Progenitor cell of endocrine pancreas (in vitro differentiated cells): ENCODE data around the gene GANC. TPM values are rescaled to one million over a fixed set of nuclear protein-coding genes. Genes with fewer than 3 reads are reported as not detected.
"Not testable (repeated sequence)": the region's sequence is repeated elsewhere in the genome, so short reads cannot be mapped to it uniquely, and the experiment has no call there.

Experiments used
- DNase-seq: peaks from one replicate; pipeline ENCODE4 v3.0.0; 2021; ENCODE audit warnings: low spot score; ENCODE audit not compliant: unreplicated experiment
- H3K27ac Mint-ChIP-seq: 2 replicates; pipeline ENCODE4 v1.8.0; 2021; ENCODE audit warnings: mild to moderate bottlenecking, moderate library complexity, mixed read lengths
- H3K27me3 Mint-ChIP-seq: 2 replicates; pipeline ENCODE4 v1.8.0; 2021; ENCODE audit warnings: mixed read lengths
- H3K36me3 Mint-ChIP-seq: 2 replicates; pipeline ENCODE4 v1.8.0; 2022; ENCODE audit warnings: mixed read lengths; ENCODE audit not compliant: insufficient read depth
- H3K4me1 Mint-ChIP-seq: 2 replicates; pipeline ENCODE4 v1.8.0; 2021; ENCODE audit warnings: low read depth, mixed read lengths
- H3K4me3 Mint-ChIP-seq: 2 replicates; pipeline ENCODE4 v1.8.0; 2021; ENCODE audit warnings: low read depth, mild to moderate bottlenecking, moderate library complexity, mixed read lengths
- H3K9me3 Mint-ChIP-seq: 2 replicates; pipeline ENCODE4 v1.8.0; 2021; ENCODE audit warnings: low read depth, mixed read lengths
- CTCF ChIP-seq: fragments of 200-600 bp; sonication (generic); IDR thresholded peaks from one replicate; pipeline ENCODE4 v1.5.0; 2021; ENCODE audit warnings: antibody characterized with exemption, mild to moderate bottlenecking; ENCODE audit not compliant: unreplicated experiment
- long read RNA-seq: library from polyadenylated mRNA; unstranded; transcript quantifications from one replicate; pipeline ENCODE4 v2.0.0, GENCODE V29; 2020
- total RNA-seq: library from RNA; stranded (reverse); gene quantifications from 2 replicates; pipeline ENCODE4 v1.2.1, GENCODE V29; 2021

GANC gene
- 19.5 and 20.6 TPM in 2 replicates for total RNA-seq
- long read RNA-seq, full-length matches to known transcripts = 8 of 35 reads
- long read RNA-seq, partial matches to known transcripts = 8 of 35 reads
- long read RNA-seq, other reads (novel, unspliced or antisense) = 19 of 35 reads

- peaks cover 33% of the 10 kb centered on the region for H3K4me1 Mint-ChIP-seq
- no peak for TF ChIP-seq CTCF
- H3K36me3 Mint-ChIP-seq = peaks cover 5% of the 10 kb centered on the region
- peak within 1 kb of the TSS; percentile 100 for H3K27ac Mint-ChIP-seq
- H3K9me3 Mint-ChIP-seq = no peaks in the 10 kb centered on the region
- DNase-seq = peak; percentile 91
- peak within 1 kb of the TSS; percentile 99 for H3K4me3 Mint-ChIP-seq
- no peaks in the 10 kb centered on the region for H3K27me3 Mint-ChIP-seq
Observed at GRCh38 chr15:42272939-42273899, at the start of gene GANC, which contains the start of gene TMEM87A. GANC (plus strand) TSS chr15:42273201; CDS start chr15:42274482, 1,281 bp downstream. TMEM87A (minus strand) TSS chr15:42273433; CDS start chr15:42273398, 35 bp downstream.

DNA sequence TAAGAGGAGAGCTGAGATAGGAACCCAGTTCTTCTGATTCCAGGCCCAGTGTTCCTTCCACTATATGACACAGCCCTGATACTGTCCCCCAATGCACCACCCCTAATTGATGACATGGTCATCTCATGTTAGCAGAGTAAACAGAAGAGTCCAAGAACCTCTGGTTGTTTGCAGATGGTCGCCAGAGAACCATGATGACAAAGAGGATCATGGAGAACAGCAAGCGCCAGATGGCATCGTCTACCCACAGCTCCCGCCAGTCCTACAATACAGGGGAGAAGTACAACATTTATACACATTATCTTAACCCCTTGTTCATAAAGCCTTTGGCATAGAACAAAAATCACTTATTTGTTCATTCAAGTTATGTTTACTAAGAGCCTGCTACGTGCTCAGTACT lies 46.4 kb upstream of the GANC start:
- no peak overlapping the region for H3K4me3 Mint-ChIP-seq
- peaks cover 14% of the 10 kb centered on the region for H3K36me3 Mint-ChIP-seq
- no peaks in the 10 kb centered on the region for H3K9me3 Mint-ChIP-seq
- H3K27ac Mint-ChIP-seq = peak overlapping the region; percentile 71
- no peaks in the 10 kb centered on the region for H3K4me1 Mint-ChIP-seq
- no peak for TF ChIP-seq CTCF
- no peak for DNase-seq
- no peaks in the 10 kb centered on the region for H3K27me3 Mint-ChIP-seq

GRCh38 chr15:42228036-42228435 lies 45.0 kb upstream of the GANC start:
- H3K4me3 Mint-ChIP-seq = no peak overlapping the region
- no peak for DNase-seq
- no peaks in the 10 kb centered on the region for H3K27me3 Mint-ChIP-seq
- no peaks in the 10 kb centered on the region for H3K9me3 Mint-ChIP-seq
- TF ChIP-seq CTCF = no peak
- H3K27ac Mint-ChIP-seq = no peak overlapping the region
- peaks cover 15% of the 10 kb centered on the region for H3K36me3 Mint-ChIP-seq
- H3K4me1 Mint-ChIP-seq = no peaks in the 10 kb centered on the region

DNA sequence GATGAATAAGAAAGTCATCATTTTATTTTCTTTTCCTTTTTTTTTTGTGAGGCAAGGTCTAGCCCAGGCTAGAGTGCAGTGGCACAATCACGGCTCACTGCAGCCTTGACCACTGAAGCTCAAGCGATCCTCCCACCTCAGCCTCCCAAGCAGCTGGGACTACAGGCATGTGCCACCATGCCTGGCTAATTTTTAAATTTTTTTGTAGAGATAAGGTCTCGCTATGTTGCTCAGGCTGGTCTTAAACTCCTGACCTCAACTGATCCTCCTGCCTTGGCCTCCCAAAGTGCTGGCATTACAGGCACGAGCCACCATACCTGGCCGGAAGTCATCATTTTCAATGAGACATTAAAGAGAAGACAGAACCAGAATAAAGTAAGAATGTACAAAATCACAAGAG lies 44.0 kb upstream of the GANC start:
- DNase-seq, H3K27ac Mint-ChIP-seq: not testable (repeated sequence)
- H3K36me3 Mint-ChIP-seq = peaks cover 16% of the 10 kb centered on the region

GRCh38 chr15:42231088-42231487 lies 41.9 kb upstream of the GANC start:
- no peak overlapping the region for H3K27ac Mint-ChIP-seq
- H3K9me3 Mint-ChIP-seq = no peaks in the 10 kb centered on the region
- TF ChIP-seq CTCF = no peak
- no peak for DNase-seq
- no peaks in the 10 kb centered on the region for H3K27me3 Mint-ChIP-seq
- peaks cover 17% of the 10 kb centered on the region for H3K36me3 Mint-ChIP-seq
- no peak overlapping the region for H3K4me3 Mint-ChIP-seq
- no peaks in the 10 kb centered on the region for H3K4me1 Mint-ChIP-seq

More for the DNA sequence above, 44.0 kb upstream of the GANC start:
- not testable (repeated sequence) for H3K27me3 Mint-ChIP-seq, H3K9me3 Mint-ChIP-seq, H3K4me3 Mint-ChIP-seq, H3K4me1 Mint-ChIP-seq
